Measurements from ENCODE around the gene ANTKMT.

ANTKMT gene

DNA sequence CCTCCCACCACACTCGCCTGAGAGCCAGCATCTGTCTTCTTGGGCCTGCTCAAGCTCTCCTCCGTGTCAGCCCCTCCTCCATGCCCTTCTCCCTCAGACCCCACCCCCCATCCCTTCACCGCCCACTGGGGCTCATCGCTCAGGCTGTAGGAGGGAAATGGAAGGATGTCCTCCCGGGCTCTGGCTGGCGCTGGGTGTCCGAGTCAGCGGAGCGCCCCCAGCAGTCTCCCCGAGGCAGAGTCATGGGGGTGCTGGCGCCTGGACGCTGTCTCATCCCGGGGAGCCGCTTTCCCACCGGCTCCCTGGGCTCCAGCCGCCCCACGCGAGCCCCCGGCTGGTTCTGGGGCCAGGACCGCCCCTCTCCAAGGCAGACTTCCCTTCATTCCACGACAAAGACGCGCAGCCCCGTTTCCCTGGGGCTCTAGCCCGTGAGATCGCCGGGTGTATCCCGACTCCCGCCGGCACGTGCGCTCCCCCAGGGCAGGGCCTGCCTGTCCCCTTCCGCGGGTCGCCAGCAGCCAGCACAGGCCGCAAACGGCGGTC is 428 bp upstream of the ANTKMT start:
- Histone ChIP-seq H3K36me3 (ENCODE audit: control insufficient read depth in 5 of 5, insufficient read depth in 5 of 5, low read length in 5 of 5) (no peaks in the 10 kb centered on the region), H3K27me3 (ENCODE audit: control insufficient read depth in 5 of 5, insufficient read depth in 4 of 5, low read length in 5 of 5) (peaks cover 7 to 17% (median 13%) of the 10 kb centered on the region in 5 donors), H3K9me3 (ENCODE audit: control insufficient read depth in 5 of 5, low read length in 5 of 5) (no peaks in the 10 kb centered on the region), H3K9ac (ENCODE audit: low read length in 5 of 5) (peak overlapping the region in 4 of 5 donors; percentile 54 to 87 (median 68)), H3K4me1 (ENCODE audit: control insufficient read depth in 5 of 5, insufficient read depth in 5 of 5, low read length in 5 of 5) (peaks cover 0 to 39% (median 30%) of the 10 kb centered on the region in 5 donors), H3K27ac (ENCODE audit: low read depth, low read length) (no peak overlapping the region), H3K4me3 (ENCODE audit: low read depth in 1 of 5, low read length in 5 of 5) (peak overlapping the region; percentile 50 to 85 (median 72))

DNA sequence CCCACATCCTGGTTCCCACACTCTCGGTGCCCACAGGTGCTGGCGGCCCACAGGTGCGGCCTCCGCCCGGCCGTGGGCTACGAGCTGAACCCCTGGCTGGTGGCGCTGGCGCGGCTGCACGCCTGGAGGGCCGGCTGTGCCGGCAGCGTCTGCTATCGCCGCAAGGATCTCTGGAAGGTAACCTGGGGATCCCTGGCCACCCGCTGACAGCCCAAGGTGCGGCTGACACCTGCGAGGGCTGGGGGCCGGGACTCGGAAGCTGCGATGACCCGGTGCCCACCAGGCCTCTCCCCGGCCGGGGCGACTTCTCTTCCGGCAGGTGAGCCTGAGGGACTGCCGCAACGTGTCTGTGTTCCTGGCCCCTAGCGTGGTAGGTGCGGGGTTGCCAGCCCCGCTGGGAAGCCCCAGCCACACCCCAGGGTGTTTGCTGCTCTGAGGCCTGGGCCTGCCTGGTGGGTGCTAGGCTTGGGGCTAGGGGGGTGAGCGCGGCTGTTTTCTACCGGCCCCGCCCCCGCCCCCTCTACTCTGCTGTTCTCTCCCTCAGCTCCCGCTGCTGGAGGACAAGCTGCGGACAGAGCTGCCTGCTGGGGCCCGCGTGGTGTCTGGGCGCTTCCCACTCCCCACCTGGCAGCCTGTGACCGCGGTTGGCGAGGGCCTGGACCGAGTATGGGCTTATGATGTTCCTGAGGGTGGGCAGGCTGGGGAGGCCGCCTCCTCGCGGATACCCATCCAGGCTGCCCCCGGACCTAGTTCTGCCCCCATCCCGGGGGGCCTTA is 1.0 kb downstream of the ANTKMT start:
- peaks cover 0 to 34% (median 27%) of the 10 kb centered on the region in 5 donors for H3K4me1 ChIP-seq (ENCODE audit: control insufficient read depth in 5 of 5, insufficient read depth in 5 of 5, low read length in 5 of 5)
- H3K27me3 ChIP-seq (ENCODE audit: control insufficient read depth in 5 of 5, insufficient read depth in 4 of 5, low read length in 5 of 5) = peaks cover 12 to 23% (median 20%) of the 10 kb centered on the region in 5 donors
- peak overlapping the region in 4 of 5 donors; percentile 71 to 85 (median 78) for H3K4me3 ChIP-seq (ENCODE audit: low read depth in 1 of 5, low read length in 5 of 5)
- peak overlapping the region in 4 of 5 donors; percentile 30 to 66 (median 56) for H3K9ac ChIP-seq (ENCODE audit: low read length in 5 of 5)
- H3K9me3 ChIP-seq (ENCODE audit: control insufficient read depth in 5 of 5, low read length in 5 of 5) = no peaks in the 10 kb centered on the region
- no peaks in the 10 kb centered on the region for H3K36me3 ChIP-seq (ENCODE audit: control insufficient read depth in 5 of 5, insufficient read depth in 5 of 5, low read length in 5 of 5)
- no peak overlapping the region for H3K27ac ChIP-seq (ENCODE audit: low read depth, low read length)

DNA sequence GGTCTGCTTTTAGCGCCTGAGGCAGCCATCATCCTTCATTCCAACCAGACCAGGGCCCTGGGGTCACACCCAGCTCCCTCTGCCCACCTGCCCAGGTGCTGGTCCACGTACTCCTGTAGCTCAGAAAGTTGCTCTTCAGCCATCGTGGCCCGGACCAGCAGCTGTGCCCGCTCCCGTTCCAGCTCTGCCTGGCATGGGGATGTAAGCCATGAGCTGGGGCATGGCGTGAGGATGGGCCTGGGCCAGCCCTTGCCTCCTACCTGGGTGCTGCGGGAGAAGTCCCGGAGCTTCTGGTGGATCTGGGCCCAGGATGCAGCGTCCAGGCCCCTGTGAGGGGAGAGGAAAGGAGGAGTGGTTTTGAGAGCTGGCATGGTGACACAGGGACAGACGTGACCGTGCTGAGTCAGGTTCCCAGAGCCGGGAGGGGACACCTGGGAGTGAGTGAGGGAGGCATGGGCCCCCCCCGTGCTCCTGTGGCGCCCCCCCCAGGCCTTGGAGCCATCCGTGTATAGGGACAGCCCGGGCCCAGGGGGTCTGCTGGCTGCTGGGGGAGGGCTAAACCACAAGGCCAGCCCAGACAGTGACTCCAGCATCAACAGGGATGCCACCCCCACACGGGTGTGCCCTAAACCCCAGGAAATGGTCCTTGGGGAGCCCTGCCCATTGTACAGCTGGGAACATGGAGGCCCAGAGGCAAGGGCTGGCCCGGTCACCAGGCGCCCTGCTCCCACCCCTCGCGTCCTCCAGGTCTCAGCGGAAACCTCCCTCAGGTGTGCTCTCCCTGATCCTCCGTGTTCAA is 2.1 kb downstream of the ANTKMT start:
- no peaks in the 10 kb centered on the region for H3K9me3 ChIP-seq (ENCODE audit: control insufficient read depth in 5 of 5, low read length in 5 of 5)
- no peak overlapping the region for H3K9ac ChIP-seq (ENCODE audit: low read length in 5 of 5)
- H3K4me3 ChIP-seq (ENCODE audit: low read depth in 1 of 5, low read length in 5 of 5) = no peak overlapping the region
- H3K4me1 ChIP-seq (ENCODE audit: control insufficient read depth in 5 of 5, insufficient read depth in 5 of 5, low read length in 5 of 5) = peaks cover 0 to 43% (median 35%) of the 10 kb centered on the region in 5 donors
- H3K27ac ChIP-seq (ENCODE audit: low read depth, low read length) = no peak overlapping the region
- H3K27me3 ChIP-seq (ENCODE audit: control insufficient read depth in 5 of 5, insufficient read depth in 4 of 5, low read length in 5 of 5) = peaks cover 15 to 27% (median 24%) of the 10 kb centered on the region in 5 donors
- H3K36me3 ChIP-seq (ENCODE audit: control insufficient read depth in 5 of 5, insufficient read depth in 5 of 5, low read length in 5 of 5) = no peaks in the 10 kb centered on the region

DNA sequence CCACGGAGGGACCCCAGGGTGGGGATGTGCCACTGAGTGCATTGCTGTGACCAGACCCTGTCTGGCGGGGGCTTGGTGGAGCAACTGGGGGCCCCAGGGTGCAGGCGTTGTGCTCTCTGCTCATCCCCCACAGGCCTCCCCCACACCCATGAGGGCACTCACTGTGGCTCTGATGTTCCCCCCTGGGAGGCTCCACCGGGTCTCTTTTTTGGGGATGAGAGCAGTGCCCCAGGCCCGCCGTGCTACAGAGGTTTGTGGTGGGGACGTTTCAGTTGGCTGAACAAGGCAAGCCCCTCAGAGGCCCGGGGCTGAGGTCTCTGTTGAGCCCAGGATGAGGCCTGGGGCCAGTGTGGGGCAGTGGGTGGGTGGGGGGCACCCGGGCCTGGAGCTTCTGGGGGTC is 2.7 kb downstream of the ANTKMT start:
- peaks cover 0 to 48% (median 39%) of the 10 kb centered on the region in 5 donors for H3K4me1 ChIP-seq (ENCODE audit: control insufficient read depth in 5 of 5, insufficient read depth in 5 of 5, low read length in 5 of 5)

DNA sequence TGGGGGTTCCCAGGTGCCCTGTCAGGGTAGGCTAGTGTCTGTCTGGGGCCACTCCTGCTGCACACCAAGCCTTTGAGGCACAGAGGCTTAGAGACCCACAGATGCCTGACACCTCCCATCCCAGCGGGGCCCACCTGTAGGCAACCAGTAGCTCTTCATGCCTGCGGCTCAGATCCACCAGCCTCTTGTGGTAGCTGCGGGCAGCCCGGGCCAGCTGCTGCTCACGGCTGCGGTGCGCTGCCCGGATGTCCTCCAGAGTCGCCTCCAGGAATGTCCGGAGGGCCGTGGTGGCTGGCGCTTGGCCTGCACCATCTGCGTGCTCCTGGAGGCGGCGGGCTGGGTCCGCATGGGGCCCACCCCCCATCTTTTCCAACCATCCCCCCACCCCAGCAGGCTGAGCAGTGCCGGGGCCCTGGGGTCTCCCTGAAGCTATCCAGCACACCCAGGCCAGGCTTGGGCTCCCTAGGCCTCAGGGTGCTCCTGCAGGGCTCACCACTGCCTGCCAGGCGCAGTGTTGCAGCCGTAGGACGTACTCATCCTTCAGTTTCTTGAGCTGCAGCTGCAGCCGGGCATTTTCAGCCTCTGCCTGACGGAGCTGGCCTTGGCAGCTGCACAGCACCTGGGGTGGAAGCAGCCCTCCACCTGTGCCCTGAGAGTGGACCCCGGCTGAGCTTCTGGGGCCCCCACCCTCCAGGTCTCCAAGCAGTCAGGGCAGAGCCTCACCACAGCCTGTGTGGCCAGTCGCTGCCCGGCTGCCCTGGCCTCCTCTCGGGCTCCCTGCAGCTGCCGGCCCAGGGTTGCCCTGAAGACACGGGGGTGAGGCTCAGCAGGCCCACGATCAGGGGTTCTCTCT is 3.5 kb downstream of the ANTKMT start:
- Histone ChIP-seq H3K9me3 (ENCODE audit: control insufficient read depth in 5 of 5, low read length in 5 of 5) (no peaks in the 10 kb centered on the region), H3K4me3 (ENCODE audit: low read depth in 1 of 5, low read length in 5 of 5) (no peak overlapping the region), H3K9ac (ENCODE audit: low read length in 5 of 5) (no peak overlapping the region), H3K27me3 (ENCODE audit: control insufficient read depth in 5 of 5, insufficient read depth in 4 of 5, low read length in 5 of 5) (peaks cover 20 to 31% (median 27%) of the 10 kb centered on the region in 5 donors), H3K4me1 (ENCODE audit: control insufficient read depth in 5 of 5, insufficient read depth in 5 of 5, low read length in 5 of 5) (peaks cover 0 to 49% (median 39%) of the 10 kb centered on the region in 5 donors), H3K27ac (ENCODE audit: low read depth, low read length) (no peak overlapping the region), H3K36me3 (ENCODE audit: control insufficient read depth in 5 of 5, insufficient read depth in 5 of 5, low read length in 5 of 5) (no peaks in the 10 kb centered on the region)

More for the DNA sequence above, 2.7 kb downstream of the ANTKMT start:
- no peak overlapping the region for H3K4me3 ChIP-seq (ENCODE audit: low read depth in 1 of 5, low read length in 5 of 5)
- H3K36me3 ChIP-seq (ENCODE audit: control insufficient read depth in 5 of 5, insufficient read depth in 5 of 5, low read length in 5 of 5) = no peaks in the 10 kb centered on the region
- no peak overlapping the region for H3K9ac ChIP-seq (ENCODE audit: low read length in 5 of 5)
- H3K27me3 ChIP-seq (ENCODE audit: control insufficient read depth in 5 of 5, insufficient read depth in 4 of 5, low read length in 5 of 5) = peaks cover 18 to 30% (median 25%) of the 10 kb centered on the region in 5 donors
- no peak overlapping the region for H3K27ac ChIP-seq (ENCODE audit: low read depth, low read length)
- H3K9me3 ChIP-seq (ENCODE audit: control insufficient read depth in 5 of 5, low read length in 5 of 5) = no peaks in the 10 kb centered on the region

DNA sequence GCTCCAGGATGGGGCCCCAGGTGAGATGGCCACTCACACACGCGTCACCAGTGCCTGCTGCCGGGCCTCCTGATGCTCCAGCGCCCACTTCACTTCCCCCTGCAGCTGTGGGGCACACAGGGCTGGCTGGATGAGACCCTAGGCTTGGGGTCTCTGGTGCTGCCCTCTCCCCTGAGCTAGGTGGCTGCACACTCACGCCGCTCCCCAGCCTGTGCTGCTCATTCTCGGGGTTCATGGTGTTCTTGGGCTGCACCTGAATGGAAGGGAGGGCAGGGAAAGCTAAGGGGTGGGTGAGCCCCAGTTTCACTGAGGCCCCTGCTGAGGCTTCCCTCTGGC is 4.1 kb downstream of the ANTKMT start:
- no peak overlapping the region for H3K9ac ChIP-seq (ENCODE audit: low read length in 5 of 5)
- H3K36me3 ChIP-seq (ENCODE audit: control insufficient read depth in 5 of 5, insufficient read depth in 5 of 5, low read length in 5 of 5) = peaks cover 0 to 2% (median 0%) of the 10 kb centered on the region in 5 donors
- H3K27ac ChIP-seq (ENCODE audit: low read depth, low read length) = no peak overlapping the region
- peaks cover 0 to 44% (median 36%) of the 10 kb centered on the region in 5 donors for H3K4me1 ChIP-seq (ENCODE audit: control insufficient read depth in 5 of 5, insufficient read depth in 5 of 5, low read length in 5 of 5)
- peaks cover 20 to 31% (median 27%) of the 10 kb centered on the region in 5 donors for H3K27me3 ChIP-seq (ENCODE audit: control insufficient read depth in 5 of 5, insufficient read depth in 4 of 5, low read length in 5 of 5)
- no peaks in the 10 kb centered on the region for H3K9me3 ChIP-seq (ENCODE audit: control insufficient read depth in 5 of 5, low read length in 5 of 5)
- H3K4me3 ChIP-seq (ENCODE audit: low read depth in 1 of 5, low read length in 5 of 5) = no peak overlapping the region

DNA sequence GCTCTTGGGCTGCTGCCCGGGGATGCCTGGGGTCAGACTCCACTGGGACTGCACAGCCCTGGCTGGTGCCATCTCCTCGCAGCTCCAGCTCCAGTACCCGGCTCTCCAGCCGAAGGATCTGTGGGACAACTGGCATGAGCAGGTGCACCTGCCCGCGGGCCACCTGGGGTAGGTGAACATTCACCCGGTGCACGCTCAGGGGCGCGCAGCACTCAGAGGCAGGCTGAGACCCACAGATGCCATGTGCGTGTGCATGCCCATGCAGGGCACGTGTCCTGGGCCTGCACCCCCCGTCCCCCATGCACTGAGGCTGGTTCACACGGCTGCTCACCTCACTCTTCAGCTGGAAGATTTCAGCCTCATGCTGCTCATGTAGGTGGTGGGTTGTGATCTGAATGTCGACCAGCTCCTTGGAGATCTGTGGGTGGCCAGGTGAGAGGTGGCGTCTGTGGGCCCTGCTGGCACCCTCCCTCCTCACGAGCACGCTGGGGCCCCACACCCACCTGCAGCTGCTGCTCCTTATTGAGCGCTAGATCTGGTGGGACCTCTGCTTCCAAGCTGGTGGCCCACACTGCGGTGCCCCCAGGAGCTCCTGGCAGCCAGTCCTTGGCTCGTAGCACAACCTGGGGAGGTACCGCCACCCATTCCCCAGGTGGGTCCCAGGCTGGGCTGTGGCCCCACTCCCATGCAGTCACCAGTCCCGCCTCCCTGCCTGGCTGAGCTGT is 4.7 kb downstream of the ANTKMT start:
- Histone ChIP-seq H3K9ac (ENCODE audit: low read length in 5 of 5) (no peak overlapping the region), H3K4me1 (ENCODE audit: control insufficient read depth in 5 of 5, insufficient read depth in 5 of 5, low read length in 5 of 5) (peaks cover 0 to 38% (median 29%) of the 10 kb centered on the region in 5 donors), H3K27ac (ENCODE audit: low read depth, low read length) (no peak overlapping the region), H3K4me3 (ENCODE audit: low read depth in 1 of 5, low read length in 5 of 5) (no peak overlapping the region), H3K36me3 (ENCODE audit: control insufficient read depth in 5 of 5, insufficient read depth in 5 of 5, low read length in 5 of 5) (peaks cover 0 to 9% (median 0%) of the 10 kb centered on the region in 5 donors), H3K27me3 (ENCODE audit: control insufficient read depth in 5 of 5, insufficient read depth in 4 of 5, low read length in 5 of 5) (peaks cover 20 to 31% (median 27%) of the 10 kb centered on the region in 5 donors), H3K9me3 (ENCODE audit: control insufficient read depth in 5 of 5, low read length in 5 of 5) (no peaks in the 10 kb centered on the region)

DNA sequence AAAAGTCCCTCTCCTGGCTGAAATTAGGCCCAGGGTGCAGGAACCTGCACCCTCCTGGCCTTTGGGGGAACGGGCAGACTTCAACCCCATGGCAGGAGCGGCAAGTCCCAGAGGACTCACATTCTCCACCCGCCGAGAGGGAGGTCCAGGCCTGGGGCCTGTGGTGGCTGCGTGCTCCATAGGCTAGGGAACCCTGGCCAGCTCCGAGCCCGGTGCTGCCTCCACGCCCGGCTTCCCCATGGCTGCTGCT is 5.2 kb downstream of the ANTKMT start:
- peaks cover 0 to 13% (median 2%) of the 10 kb centered on the region in 5 donors for H3K36me3 ChIP-seq (ENCODE audit: control insufficient read depth in 5 of 5, insufficient read depth in 5 of 5, low read length in 5 of 5)
- H3K4me1 ChIP-seq (ENCODE audit: control insufficient read depth in 5 of 5, insufficient read depth in 5 of 5, low read length in 5 of 5) = peaks cover 0 to 33% (median 27%) of the 10 kb centered on the region in 5 donors
- peak overlapping the region in 1 of 5 donors; percentile 60 for H3K4me3 ChIP-seq (ENCODE audit: low read depth in 1 of 5, low read length in 5 of 5)
- H3K27me3 ChIP-seq (ENCODE audit: control insufficient read depth in 5 of 5, insufficient read depth in 4 of 5, low read length in 5 of 5) = peaks cover 20 to 31% (median 27%) of the 10 kb centered on the region in 5 donors
- no peak overlapping the region for H3K27ac ChIP-seq (ENCODE audit: low read depth, low read length)
- H3K9ac ChIP-seq (ENCODE audit: low read length in 5 of 5) = no peak overlapping the region
- no peaks in the 10 kb centered on the region for H3K9me3 ChIP-seq (ENCODE audit: control insufficient read depth in 5 of 5, low read length in 5 of 5)
